IMR-90 (cell line): ENCODE measurements around the gene CEACAM7. TPM values are rescaled to one million over a fixed set of nuclear protein-coding genes. Genes with fewer than 3 reads are reported as not detected.

Experiments used
- ATAC-seq: fragments of 200-7000 bp; cut with Tn5 transposase; 2 replicates; pipeline ENCODE4 v1.9.1; 2020; ENCODE audit warnings: low read depth, mild to moderate bottlenecking, moderate library complexity
- BruUV-seq: library from RNA; stranded (reverse); fragments of 400-500 nt; replicated peaks from 2 replicates; lab custom pipeline; 2021; lab: Mats Ljungman, UMichigan
- CTCF ChIA-PET: fragments of 300-600 bp; formaldehyde crosslinking; extraction: SDS; loops from one replicate; lab custom pipeline; 2021; ENCODE audit warnings: antibody characterized with exemption; lab: Yijun Ruan, JAX
- POLR2A ChIA-PET: fragments of 300-600 bp; sonication (Branson Sonifier 250); formaldehyde crosslinking; loops from one replicate; lab custom pipeline; 2022; ENCODE audit warnings: antibody characterized with exemption; ENCODE audit not compliant: unreplicated experiment; lab: Charles Lee
- DNase-seq: peaks from one replicate; pipeline ENCODE4 v3.0.0; 2013
- H2AFZ ChIP-seq: replicated peaks from 2 replicates; pipeline ENCODE3; 2013; ENCODE audit warnings: low read length, mild to moderate bottlenecking; ENCODE audit not compliant: poor library complexity
- H2AK5ac ChIP-seq: 2 replicates; pipeline ENCODE4 v1.6.1; 2013; ENCODE audit warnings: low read depth, low read length, inconsistent platforms
- H2AK9ac ChIP-seq: replicated peaks from 2 replicates; pipeline ENCODE3; 2013; ENCODE audit warnings: mild to moderate bottlenecking, low read depth, low read length, moderate library complexity; ENCODE audit not compliant: poor library complexity
- H2BK120ac ChIP-seq: 2 replicates; pipeline ENCODE4 v1.6.1; 2013; ENCODE audit warnings: low read depth, low read length, inconsistent platforms
- H2BK15ac ChIP-seq: 3 replicates; pipeline ENCODE4 v1.6.1; 2013; ENCODE audit warnings: low read depth, low read length, inconsistent platforms
- H2BK20ac ChIP-seq: 2 replicates; pipeline ENCODE4 v1.6.1; 2013; ENCODE audit warnings: low read depth, mild to moderate bottlenecking, inconsistent platforms, low read length, moderate library complexity
- H2BK5ac ChIP-seq: 2 replicates; pipeline ENCODE4 v1.6.1; 2013; ENCODE audit warnings: mild to moderate bottlenecking, low read depth, low read length, inconsistent platforms; ENCODE audit not compliant: poor library complexity, severe bottlenecking
- H3K14ac ChIP-seq: replicated peaks from 2 replicates; pipeline ENCODE4 v1.6.1; 2013; ENCODE audit warnings: low read depth, low read length, inconsistent platforms
- H3K18ac ChIP-seq: 2 replicates; pipeline ENCODE4 v1.6.1; 2013; ENCODE audit warnings: low read depth, low read length, control low read depth
- H3K23ac ChIP-seq: 2 replicates; pipeline ENCODE4 v1.6.1; 2013; ENCODE audit warnings: low read depth, low read length, inconsistent platforms
- H3K27ac ChIP-seq: 2 replicates; pipeline ENCODE4 v1.5.1; 2013; ENCODE audit warnings: mild to moderate bottlenecking, control low read depth, low read length; ENCODE audit not compliant: insufficient read depth
- H3K27me3 ChIP-seq: 2 replicates; pipeline ENCODE4 v1.6.1; 2013; ENCODE audit warnings: low read length; ENCODE audit not compliant: control insufficient read depth, insufficient read depth
- H3K36me3 ChIP-seq: 2 replicates; pipeline ENCODE4 v1.6.1; 2013; ENCODE audit warnings: low read length, mixed read lengths; ENCODE audit not compliant: control insufficient read depth, insufficient read depth
- H3K4ac ChIP-seq: 2 replicates; pipeline ENCODE4 v1.6.1; 2013; ENCODE audit warnings: low read depth, low read length, inconsistent platforms
- H3K4me1 ChIP-seq: 2 replicates; pipeline ENCODE4 v1.6.1; 2013; ENCODE audit warnings: low read length, mixed read lengths; ENCODE audit not compliant: control insufficient read depth, insufficient read depth
- H3K4me2 ChIP-seq: 2 replicates; pipeline ENCODE4 v1.6.1; 2013; ENCODE audit warnings: low read depth, mild to moderate bottlenecking, control low read depth, low read length, moderate library complexity
- H3K4me3 ChIP-seq: 2 replicates; pipeline ENCODE4 v1.5.1; 2013; ENCODE audit warnings: low read depth, mild to moderate bottlenecking, control low read depth, low read length, moderate library complexity; ENCODE audit not compliant: insufficient read depth
- H3K56ac ChIP-seq: 2 replicates; pipeline ENCODE4 v1.6.1; 2013; ENCODE audit warnings: low read length, inconsistent platforms; ENCODE audit not compliant: insufficient read depth; ENCODE audit errors: extremely low read depth
- H3K79me1 ChIP-seq, 2 experiments: 2 replicates each; pipeline ENCODE4 v1.6.1; 2013; ENCODE audit warnings: low read length in 2 of 2, inconsistent platforms in 1 of 2, low read depth in 1 of 2
- H3K9ac ChIP-seq: 2 replicates; pipeline ENCODE4 v1.6.1; 2013; ENCODE audit warnings: low read depth, low read length, control low read depth
- H3K9me1 ChIP-seq: 2 replicates; pipeline ENCODE4 v1.6.1; 2013; ENCODE audit warnings: low read length, inconsistent platforms; ENCODE audit not compliant: insufficient read depth
- H3K9me3 ChIP-seq: 2 replicates; pipeline ENCODE4 v1.6.1; 2013; ENCODE audit warnings: low read length; ENCODE audit not compliant: control insufficient read depth, insufficient read depth
- H4K20me1 ChIP-seq: 2 replicates; pipeline ENCODE4 v1.6.1; 2013; ENCODE audit warnings: low read length, inconsistent platforms; ENCODE audit not compliant: insufficient read depth
- H4K5ac ChIP-seq: 2 replicates; pipeline ENCODE4 v1.6.1; 2013; ENCODE audit warnings: mild to moderate bottlenecking, low read depth, low read length, control low read depth
- H4K8ac ChIP-seq, 2 experiments: 2 replicates each; pipeline ENCODE4 v1.6.1; 2013; ENCODE audit warnings: low read depth in 2 of 2, low read length in 2 of 2, control low read depth in 1 of 2, inconsistent platforms in 1 of 2
- H4K91ac ChIP-seq: 2 replicates; pipeline ENCODE4 v1.6.1; 2013; ENCODE audit warnings: low read depth, low read length, inconsistent platforms; ENCODE audit not compliant: insufficient read depth
- CHD1 ChIP-seq: IDR thresholded peaks from 2 replicates; pipeline ENCODE4 v1.6.1; 2012; ENCODE audit warnings: low read depth, low read length, improper control_type of control experiment
- FOS ChIP-seq: fragments of 150-350 bp; IDR thresholded peaks from 2 replicates; pipeline ENCODE4 v1.6.1; 2016; ENCODE audit warnings: low read depth, low read length
- MAFK ChIP-seq: IDR thresholded peaks from 2 replicates; pipeline ENCODE4 v1.6.1; 2012; ENCODE audit warnings: low read depth, low read length, improper control_type of control experiment
- POLR2A ChIP-seq: IDR thresholded peaks from 2 replicates; pipeline ENCODE4 v1.6.1; 2012; ENCODE audit warnings: mild to moderate bottlenecking, low read depth, low read length
- WGBS, 2 experiments: methylation state at CpG; one replicate each; pipeline versions ENCODE4 v1.1.5 to v1.1.7; 2013; ENCODE audit warnings: missing lambda C conversion rate in 2 of 2; ENCODE audit not compliant: insufficient read length in 1 of 2; ENCODE audit errors: extremely low coverage in 2 of 2; 5-methylcytosine and 5-hydroxymethylcytosine counted together
- dilution Hi-C: fragments of 300-500 bp; cut with HindIII; formaldehyde crosslinking; loops from one replicate; pipeline ENCODE4 v1.14.3; 2018; ENCODE audit warnings: low sequenced_read_pairs; ENCODE audit not compliant: unreplicated experiment
- in situ Hi-C: fragments of 300-500 bp; cut with MboI; formaldehyde crosslinking; loops from 3 replicates; pipeline ENCODE4 v1.14.3; 2019; ENCODE audit warnings: low sequenced_read_pairs, inconsistent platforms, mixed read lengths
- intact Hi-C: fragments of 100-400 bp; cut with micrococcal nuclease; formaldehyde crosslinking; loops from 2 replicates; pipeline ENCODE4 v1.10.0; 2022
- polyA plus RNA-seq, 3 experiments: library from polyadenylated mRNA; depleted of rRNA; stranded (reverse); fragments of >200 nt; gene quantifications; 2 replicates each; pipeline ENCODE4 v1.2.3, GENCODE V29; 2012; ENCODE audit warnings: low replicate concordance in 1 of 3
- total RNA-seq: library from RNA; depleted of rRNA; stranded (reverse); fragments of >200 nt; gene quantifications from 2 replicates; pipeline ENCODE4 v1.2.3, GENCODE V29; 2012

CEACAM7 gene
- total and polyA plus RNA-seq, 2 of the 4 experiments (the other 2 are of a cell fraction) = not detected

DNA sequence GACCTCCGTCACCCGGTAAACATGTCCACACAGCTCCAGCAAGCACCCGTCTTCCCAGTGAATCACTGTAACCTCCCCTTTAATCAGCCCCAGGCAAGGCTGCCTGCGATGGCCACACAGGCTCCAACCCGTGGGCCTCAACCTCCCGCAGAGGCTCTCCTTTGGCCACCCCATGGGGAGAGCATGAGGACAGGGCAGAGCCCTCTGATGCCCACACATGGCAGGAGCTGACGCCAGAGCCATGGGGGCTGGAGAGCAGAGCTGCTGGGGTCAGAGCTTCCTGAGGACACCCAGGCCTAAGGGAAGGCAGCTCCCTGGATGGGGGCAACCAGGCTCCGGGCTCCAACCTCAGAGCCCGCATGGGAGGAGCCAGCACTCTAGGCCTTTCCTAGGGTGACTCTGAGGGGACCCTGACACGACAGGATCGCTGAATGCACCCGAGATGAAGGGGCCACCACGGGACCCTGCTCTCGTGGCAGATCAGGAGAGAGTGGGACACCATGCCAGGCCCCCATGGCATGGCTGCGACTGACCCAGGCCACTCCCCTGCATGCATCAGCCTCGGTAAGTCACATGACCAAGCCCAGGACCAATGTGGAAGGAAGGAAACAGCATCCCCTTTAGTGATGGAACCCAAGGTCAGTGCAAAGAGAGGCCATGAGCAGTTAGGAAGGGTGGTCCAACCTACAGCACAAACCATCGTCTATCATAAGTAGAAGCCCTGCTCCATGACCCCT, 11.3 kb upstream of the CEACAM7 start:
- in situ Hi-C loops (no loop called here), intact Hi-C loops (no loop called here), dilution Hi-C loops (no loop called here)
- no peak overlapping the region for H3K56ac ChIP-seq
- H3K36me3 ChIP-seq = no peaks in the 10 kb centered on the region
- H3K14ac ChIP-seq = no peak overlapping the region
- no peak overlapping the region for H2BK5ac ChIP-seq
- H3K23ac ChIP-seq = no peak overlapping the region
- no peak overlapping the region for H4K8ac ChIP-seq
- no peaks in the 10 kb centered on the region for H3K79me1 ChIP-seq
- no peak overlapping the region for H2AFZ ChIP-seq
- no peak overlapping the region for H3K4ac ChIP-seq
- no peak overlapping the region for H3K4me3 ChIP-seq
- H4K91ac ChIP-seq = no peak overlapping the region
- no peaks in the 10 kb centered on the region for H4K20me1 ChIP-seq
- H3K27ac ChIP-seq = no peak overlapping the region
- H3K27me3 ChIP-seq = no peaks in the 10 kb centered on the region
- no peak overlapping the region for H3K9ac ChIP-seq
- H3K18ac ChIP-seq = no peak overlapping the region
- no peak overlapping the region for H3K4me2 ChIP-seq
- ChIA-PET CTCF (no interaction called here), POLR2A (no interaction called here)
- no peaks in the 10 kb centered on the region for H3K4me1 ChIP-seq
- H2BK120ac ChIP-seq = no peak overlapping the region
- no TSS peak for BruUV-seq
- H3K9me1 ChIP-seq = no peaks in the 10 kb centered on the region
- TF ChIP-seq FOS (no peak), POLR2A (no peak), MAFK (no peak), CHD1 (no peak)
- DNase-seq (no peak), ATAC-seq (no peak)
- WGBS, 2 experiments = 48% methylated on average over 5 of the region's 17 CpGs; no CpG with 5 or more reads in 1 of the 2 experiments
- no peak overlapping the region for H2AK5ac ChIP-seq
- H2BK20ac ChIP-seq = no peak overlapping the region
- no peak overlapping the region for H4K5ac ChIP-seq
- no peak overlapping the region for H2AK9ac ChIP-seq
- no peak overlapping the region for H2BK15ac ChIP-seq
- H3K9me3 ChIP-seq = no peaks in the 10 kb centered on the region
